GM19395 (cell line): ENCODE measurements around the gene LRRC7.

Experiments used
- ATAC-seq: cut with Tn5 transposase; IDR thresholded peaks from one replicate; pipeline ENCODE4 v1.9.1; 2021; ENCODE audit warnings: mild to moderate bottlenecking, moderate library complexity; ENCODE audit not compliant: unreplicated experiment

LRRC7 gene

DNA sequence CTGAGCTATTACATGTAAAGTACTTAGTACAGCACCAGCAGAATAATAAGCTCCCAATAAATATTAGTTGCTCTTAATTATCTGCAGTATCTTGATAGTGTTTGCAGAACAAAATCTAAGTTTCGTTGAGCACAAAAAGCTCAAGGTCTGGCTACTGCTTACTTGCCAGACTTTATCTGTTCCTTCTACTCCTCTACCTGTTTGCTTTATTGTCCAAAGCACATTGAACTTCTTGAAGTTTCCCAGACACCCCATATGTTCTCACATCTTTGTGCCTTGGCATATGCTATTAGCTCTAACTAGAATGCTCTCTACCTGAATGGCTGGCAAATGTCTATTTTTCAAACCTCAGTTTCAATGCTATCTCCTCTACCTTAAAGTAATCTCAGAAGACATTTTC lies 582.7 kb downstream of the LRRC7 start:
- ATAC-seq, result no peak

DNA sequence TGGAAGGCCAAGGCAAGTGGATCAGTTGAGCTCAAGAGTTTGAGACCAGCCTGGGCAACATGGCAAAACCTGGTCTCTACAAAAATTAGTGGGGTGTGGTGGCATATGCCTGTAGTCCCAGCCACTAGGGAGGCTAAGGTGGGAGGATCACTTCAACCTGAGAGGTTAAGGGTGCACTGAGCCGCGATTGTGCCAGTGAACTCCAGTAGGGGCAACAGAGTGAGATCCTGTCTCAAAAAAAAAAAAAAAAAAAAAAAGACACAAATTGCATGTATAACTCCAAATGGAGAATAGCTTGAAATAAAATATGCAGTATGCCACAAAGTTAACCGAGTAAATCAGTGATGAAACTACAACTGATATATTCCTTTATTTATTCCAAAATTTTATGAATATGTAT lies 586.0 kb downstream of the LRRC7 start:
- no peak for ATAC-seq

DNA sequence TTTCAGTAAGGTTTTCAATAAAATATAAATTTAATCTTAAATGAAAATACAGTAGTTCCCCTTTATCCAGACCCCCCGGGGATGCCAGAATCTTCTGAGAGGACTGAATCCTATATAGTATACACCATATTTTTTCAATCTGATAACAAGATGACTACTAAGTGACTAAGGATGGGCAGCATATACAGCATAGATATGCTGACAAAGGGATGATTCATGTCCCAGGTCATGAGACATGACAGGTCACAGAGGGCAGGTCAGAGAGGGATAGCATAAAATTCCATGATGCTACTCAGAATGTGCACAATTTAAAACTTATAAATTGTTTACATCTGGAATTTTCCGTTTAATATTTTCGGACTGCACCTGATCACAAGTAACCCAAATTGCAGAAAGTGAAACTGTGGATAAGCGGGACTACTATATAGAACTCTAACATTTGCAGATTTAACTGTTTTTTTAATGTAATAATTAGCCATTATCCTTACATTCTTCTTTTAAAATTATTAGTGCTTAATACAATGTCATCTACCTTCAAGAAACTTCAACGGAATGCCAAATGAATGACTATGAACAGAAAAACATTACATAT lies 588.9 kb downstream of the LRRC7 start:
- no peak for ATAC-seq

DNA sequence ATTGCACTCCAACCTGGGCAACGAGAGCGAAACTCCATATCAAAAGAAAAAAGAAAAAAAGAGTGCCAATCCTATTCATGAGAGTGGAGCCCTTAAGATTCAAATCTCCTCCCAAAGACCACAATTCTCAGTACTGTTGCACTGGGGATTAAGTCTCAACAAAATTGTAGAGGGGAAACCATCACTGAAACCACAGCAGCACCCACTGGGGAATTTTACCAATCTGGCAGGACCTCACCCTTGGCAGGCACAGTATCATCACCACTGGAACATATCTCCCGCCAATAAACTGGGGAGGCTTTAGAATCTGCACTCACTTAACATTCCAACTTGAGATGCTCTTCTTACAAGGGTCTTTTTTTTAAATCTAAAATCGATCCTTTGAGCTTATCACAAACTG lies 596.6 kb downstream of the LRRC7 start:
- no peak for ATAC-seq

DNA sequence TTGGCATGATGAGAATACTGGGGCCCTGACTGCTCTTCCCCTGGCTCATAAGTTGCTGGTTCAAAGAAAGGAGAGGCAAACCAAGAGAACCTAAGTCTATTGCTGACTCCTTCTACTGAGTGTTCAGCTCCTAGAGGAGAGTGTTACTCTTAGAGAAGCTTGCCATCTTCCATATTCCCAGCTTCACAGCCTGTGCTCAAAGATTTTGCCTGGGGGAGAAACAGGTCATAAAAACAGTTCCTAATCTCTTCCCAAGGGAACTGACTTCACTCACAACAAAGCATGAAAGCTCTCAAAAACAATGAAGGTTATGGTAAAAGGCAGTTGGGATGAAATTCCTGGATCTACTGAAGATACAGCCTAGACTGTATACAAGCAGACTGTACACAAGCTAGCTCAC lies 600.6 kb downstream of the LRRC7 start:
- no peak for ATAC-seq

DNA sequence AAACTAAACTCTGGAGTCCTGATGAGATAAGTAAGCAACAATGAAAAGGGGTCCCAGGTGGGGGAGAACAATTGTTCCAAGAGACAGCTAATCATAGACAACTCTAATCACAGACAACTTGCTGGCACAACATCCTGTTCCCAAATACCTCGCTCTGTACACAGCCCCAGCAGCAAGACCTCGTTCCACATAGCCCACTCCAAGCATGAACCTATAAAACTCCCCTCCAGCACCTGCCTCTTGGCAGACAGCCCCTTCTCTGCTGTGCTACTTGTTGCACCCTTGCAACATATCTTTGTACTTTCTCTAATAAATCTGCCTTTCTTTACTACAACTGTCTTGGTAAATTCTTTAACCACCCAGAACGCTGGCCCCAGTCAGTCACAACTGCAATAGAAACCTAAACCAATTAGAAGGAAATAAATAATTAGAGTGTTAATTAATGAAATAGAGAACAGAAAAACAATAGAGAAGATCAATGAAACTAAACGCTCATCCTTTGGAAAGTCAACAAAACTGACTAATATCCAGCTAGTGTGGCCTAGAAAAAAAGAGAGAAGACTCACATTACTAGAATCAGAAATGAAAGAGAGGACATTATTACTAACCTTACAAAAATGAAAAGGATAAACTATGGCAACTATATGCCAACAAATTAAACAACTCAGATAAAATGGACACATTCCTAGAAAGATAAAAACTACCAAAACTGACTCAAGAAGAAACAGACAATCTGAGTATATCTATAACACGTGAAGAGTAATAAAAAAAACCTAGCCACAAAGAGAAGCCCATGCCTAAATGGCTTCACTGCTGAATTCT lies 601.5 kb downstream of the LRRC7 start:
- no peak for ATAC-seq

DNA sequence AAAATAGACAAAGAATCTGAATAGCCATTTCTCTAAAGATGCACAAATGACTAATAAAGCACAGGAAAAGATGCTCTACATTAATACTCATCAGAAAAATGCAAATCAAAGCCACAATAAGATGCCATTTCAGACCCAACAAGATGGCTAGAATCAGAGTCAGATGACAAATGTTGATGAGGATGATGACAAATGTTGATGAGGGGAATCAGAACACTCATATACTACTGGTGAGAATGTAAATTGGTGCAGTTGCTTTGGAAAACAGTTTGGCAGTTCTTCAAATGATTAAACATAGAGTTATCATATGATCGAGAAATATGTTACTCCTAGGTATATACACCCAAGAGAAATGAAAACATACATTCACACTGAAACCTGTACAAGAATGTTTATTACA lies 603.8 kb downstream of the LRRC7 start:
- ATAC-seq, result no peak
